Liver (tissue), 9 donors: ENCODE data around the gene TFDP1. TPM values are rescaled to one million over a fixed set of nuclear protein-coding genes. Genes with fewer than 3 reads are reported as not detected.
A peak's percentile ranks its signal among the peaks of the same experiment; 100 is the strongest.

Source experiments
- DNase-seq: peaks from one replicate; pipeline ENCODE4 v3.0.0-alpha.2; 2017; ENCODE audit warnings: low spot score
- H3K27ac ChIP-seq, 2 donors: one replicate each; pipeline ENCODE4 v1.7.0; 2013; ENCODE audit warnings: inconsistent platforms in 2 of 2, low read length in 2 of 2, control low read depth in 1 of 2, low read depth in 1 of 2, mild to moderate bottlenecking in 1 of 2
- H3K27me3 ChIP-seq, 4 donors: one replicate each; pipeline versions ENCODE4 v1.6.1 to v1.7.0; 2013; ENCODE audit warnings: low read length in 3 of 4, inconsistent platforms in 1 of 4, mild to moderate bottlenecking in 1 of 4, moderate library complexity in 1 of 4; ENCODE audit not compliant: control insufficient read depth in 4 of 4, insufficient read depth in 4 of 4
- H3K36me3 ChIP-seq, 4 donors: one replicate each; pipeline versions ENCODE4 v1.6.1 to v1.7.0; 2013; ENCODE audit warnings: low read length in 3 of 4, mild to moderate bottlenecking in 3 of 4, low read depth in 1 of 4, moderate library complexity in 1 of 4; ENCODE audit not compliant: control insufficient read depth in 4 of 4, insufficient read depth in 3 of 4
- H3K4me1 ChIP-seq, 4 donors: one replicate each; pipeline versions ENCODE4 v1.6.1 to v1.7.0; 2013; ENCODE audit warnings: low read length in 3 of 4, mild to moderate bottlenecking in 3 of 4, moderate library complexity in 1 of 4; ENCODE audit not compliant: control insufficient read depth in 4 of 4, insufficient read depth in 4 of 4
- H3K4me3 ChIP-seq, 3 donors: one replicate each; pipeline versions ENCODE4 v1.6.1 to v1.7.0; 2013; ENCODE audit warnings: low read length in 3 of 3, control low read depth in 1 of 3, low read depth in 1 of 3, mild to moderate bottlenecking in 1 of 3
- H3K9ac ChIP-seq, 2 donors: one replicate each; pipeline ENCODE4 v1.7.0; 2013; ENCODE audit warnings: low read length in 2 of 2, mild to moderate bottlenecking in 2 of 2, moderate library complexity in 2 of 2, control low read depth in 1 of 2, low read depth in 1 of 2
- H3K9me3 ChIP-seq, 4 donors: one replicate each; pipeline versions ENCODE4 v1.6.1 to v1.7.0; 2013; ENCODE audit warnings: low read length in 3 of 4; ENCODE audit not compliant: control insufficient read depth in 4 of 4
- EGR1 ChIP-seq, 2 donors: IDR thresholded peaks; 2 replicates each; pipeline ENCODE4 v1.6.1; 2016 to 2018; ENCODE audit warnings: antibody characterized with exemption in 2 of 2, low read depth in 2 of 2
- FOXA1 ChIP-seq: IDR thresholded peaks from 2 replicates; pipeline ENCODE4 v1.6.1; 2016; ENCODE audit warnings: antibody characterized with exemption
- FOXA2 ChIP-seq: IDR thresholded peaks from 2 replicates; pipeline ENCODE4 v1.6.1; 2016; ENCODE audit warnings: antibody characterized with exemption
- GABPA ChIP-seq, 2 donors: IDR thresholded peaks in 1 of 2; conservative IDR thresholded peaks in 1 of 2; 2 replicates each; pipeline ENCODE4 v1.6.1; 2016; ENCODE audit warnings: antibody characterized with exemption in 2 of 2, mild to moderate bottlenecking in 1 of 2, moderate library complexity in 1 of 2
- HNF4A ChIP-seq, 2 donors: conservative IDR thresholded peaks; 2 replicates each; pipeline ENCODE4 v1.6.1; 2016; ENCODE audit warnings: antibody characterized with exemption in 2 of 2, mild to moderate bottlenecking in 2 of 2
- HNF4G ChIP-seq: IDR thresholded peaks from 2 replicates; pipeline ENCODE4 v1.6.1; 2016; ENCODE audit warnings: antibody characterized with exemption
- JUND ChIP-seq, 2 donors: IDR thresholded peaks; 2 replicates each; pipeline ENCODE4 v1.6.1; 2016; ENCODE audit warnings: antibody characterized with exemption in 2 of 2
- NR2F2 ChIP-seq: IDR thresholded peaks from 2 replicates; pipeline ENCODE4 v1.6.1; 2016; ENCODE audit warnings: antibody characterized with exemption
- RXRA ChIP-seq, 2 donors: IDR thresholded peaks; 2 replicates each; pipeline ENCODE4 v1.6.1; 2017 to 2018; ENCODE audit warnings: antibody characterized with exemption in 2 of 2, mild to moderate bottlenecking in 1 of 2
- SP1 ChIP-seq: IDR thresholded peaks from 2 replicates; pipeline ENCODE4 v1.6.1; 2018; ENCODE audit warnings: antibody characterized with exemption, mild to moderate bottlenecking
- TAF1 ChIP-seq: conservative IDR thresholded peaks from 2 replicates; pipeline ENCODE4 v1.6.1; 2016; ENCODE audit warnings: antibody characterized with exemption, mild to moderate bottlenecking
- WGBS: extraction: QIAGEN DNeasy Blood & Tissue Kit; methylation state at CpG from one replicate; pipeline ENCODE4 v1.1.7; 2013; 5-methylcytosine and 5-hydroxymethylcytosine counted together
- polyA plus RNA-seq, 2 donors: library from polyadenylated mRNA; stranded (reverse) in 1 of 2; unstranded in 1 of 2; fragments of 200-250 nt in 1 of 2; fragments of >200 nt in 1 of 2; fragmentation: Nextera tagmentation in 1 of 2; extraction: Ambion mirVana in 1 of 2; gene quantifications; one replicate each; pipeline versions ENCODE4 v1.2.1 to v1.2.3, GENCODE V29; 2013 to 2015
- total RNA-seq, 2 donors: library from RNA; depleted of rRNA; stranded (reverse); fragments of >200 nt; gene quantifications; one replicate each; pipeline ENCODE4 v1.2.3, GENCODE V29; 2014
- TF ChIP-seq, protein P1 (sequence below): IDR thresholded peaks from 2 replicates; pipeline ENCODE4 v1.6.1; 2016; ENCODE audit warnings: antibody characterized with exemption
- TF ChIP-seq, protein P2 (sequence below): IDR thresholded peaks from 2 replicates; pipeline ENCODE4 v1.6.1; 2016; ENCODE audit warnings: antibody characterized with exemption
- TF ChIP-seq, protein P3 (sequence below): IDR thresholded peaks from 2 replicates; pipeline ENCODE4 v1.6.1; 2016; ENCODE audit warnings: antibody characterized with exemption
- TF ChIP-seq, protein P4 (sequence below): fragments of 150-350 bp; IDR thresholded peaks from 2 replicates; pipeline ENCODE4 v1.5.1; 2017; ENCODE audit warnings: improper control_type of control experiment, low read depth, low read length; ENCODE audit not compliant: missing input control
- donor health status: healthy.
- donor health status: healthy.
- donor health status: healthy.
- donor health status: healthy.
- donor health status: healthy.

Gene TFDP1
- total and polyA plus RNA-seq, 4 donors = 9.9 to 140 (median 17.8) TPM

DNA sequence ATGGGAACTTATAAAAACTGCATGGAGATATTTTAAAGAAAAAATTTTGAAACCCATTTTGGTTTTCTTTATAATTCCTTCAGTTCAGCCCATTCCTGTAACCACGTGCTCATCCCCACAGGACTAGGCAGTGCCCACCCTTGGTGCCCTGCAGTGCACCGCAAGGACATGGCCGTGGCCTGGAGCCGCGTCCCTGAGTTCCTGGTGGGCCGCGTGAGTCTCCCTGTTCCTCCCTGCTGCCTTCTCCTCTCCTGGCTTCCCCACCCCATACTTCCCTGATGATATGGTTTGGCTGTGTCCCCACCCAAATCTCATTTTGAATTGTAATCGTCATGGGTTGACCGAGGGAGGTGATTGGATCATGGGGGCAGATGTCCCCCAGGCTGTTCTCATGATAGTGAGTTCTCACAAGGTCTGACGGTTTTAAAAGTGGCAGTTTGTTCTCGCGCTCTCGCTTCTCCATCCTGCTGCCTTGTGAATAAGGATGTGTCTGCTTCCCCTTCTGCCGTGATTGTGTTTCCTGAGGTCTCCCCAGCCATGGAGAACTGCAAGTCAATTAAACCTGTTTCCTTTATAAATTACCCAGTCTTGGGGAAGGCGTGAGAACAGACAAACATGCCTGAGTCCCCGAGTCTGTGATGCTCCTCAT, 31.6 kb upstream of the TFDP1 start:
- Histone ChIP-seq H3K36me3 (peaks cover 0 to 8% (median 3%) of the 10 kb centered on the region in 4 donors), H3K27ac (no peak overlapping the region), H3K4me3 (no peak overlapping the region), H3K9me3 (no peaks in the 10 kb centered on the region), H3K9ac (no peak overlapping the region), H3K4me1 (no peaks in the 10 kb centered on the region), H3K27me3 (no peaks in the 10 kb centered on the region)
- 78% methylated on average over 16 of the region's 16 CpGs for WGBS
- peak; percentile 32 for DNase-seq
- TF ChIP-seq, protein P1, sequence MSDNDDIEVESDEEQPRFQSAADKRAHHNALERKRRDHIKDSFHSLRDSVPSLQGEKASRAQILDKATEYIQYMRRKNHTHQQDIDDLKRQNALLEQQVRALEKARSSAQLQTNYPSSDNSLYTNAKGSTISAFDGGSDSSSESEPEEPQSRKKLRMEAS = no peak
- TF ChIP-seq TAF1 = no peak
- TF ChIP-seq SP1 = peak; percentile 20
- no peak for TF ChIP-seq GABPA (IDR thresholded peaks at IDR 0.05 in 1 of 2, conservative IDR thresholded peaks at IDR 0.05 in 1 of 2)
- TF ChIP-seq FOXA2 = no peak
- TF ChIP-seq FOXA1 = no peak
- no peak for TF ChIP-seq RXRA (IDR thresholded peaks at IDR 0.05)
- peak; percentile 75 for TF ChIP-seq NR2F2

DNA sequence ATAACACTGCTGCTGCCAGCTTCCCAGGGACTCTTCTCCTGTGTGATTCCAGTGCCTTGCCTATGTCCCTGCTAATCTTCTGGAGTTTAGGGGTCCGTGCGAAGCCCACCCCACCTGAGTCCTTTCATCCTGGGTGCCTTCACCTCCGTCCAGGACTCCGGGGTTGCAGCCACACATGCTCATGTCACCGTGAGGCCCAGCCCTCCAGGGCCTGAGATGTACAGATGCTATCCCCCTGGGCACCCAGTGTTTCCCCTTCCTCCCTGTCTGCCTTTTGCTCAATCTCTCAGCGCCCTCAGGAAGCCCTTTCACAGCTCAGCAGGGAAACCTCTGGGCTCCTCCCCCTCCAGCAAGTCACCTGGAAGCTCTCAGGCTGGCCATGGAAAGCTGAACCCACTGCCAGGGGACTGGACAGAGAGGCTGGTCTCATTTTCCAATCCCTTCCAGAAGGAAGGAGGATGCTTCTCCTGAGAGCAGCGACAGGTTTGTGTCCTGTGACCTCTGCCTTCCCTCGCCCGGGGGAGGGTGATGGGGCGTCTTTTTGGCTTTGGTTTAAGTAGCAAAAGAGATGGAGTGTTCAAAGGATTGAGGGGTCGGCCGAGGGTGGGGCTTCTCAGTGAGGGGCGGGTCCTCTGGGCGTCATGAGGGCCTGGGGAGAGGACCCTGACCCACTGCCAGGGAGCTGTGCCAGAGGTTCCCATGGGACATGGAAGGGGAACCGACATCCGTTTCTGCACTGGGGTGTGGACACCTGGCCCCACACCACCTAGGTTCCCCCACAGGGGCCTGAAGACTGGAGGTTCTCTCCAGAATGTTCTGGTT, 30.8 kb upstream of the TFDP1 start:
- H3K4me3 ChIP-seq = no peak overlapping the region
- no peaks in the 10 kb centered on the region for H3K9me3 ChIP-seq
- TF ChIP-seq, protein P1 = no peak
- TF ChIP-seq, protein P2, sequence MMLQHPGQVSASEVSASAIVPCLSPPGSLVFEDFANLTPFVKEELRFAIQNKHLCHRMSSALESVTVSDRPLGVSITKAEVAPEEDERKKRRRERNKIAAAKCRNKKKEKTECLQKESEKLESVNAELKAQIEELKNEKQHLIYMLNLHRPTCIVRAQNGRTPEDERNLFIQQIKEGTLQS = no peak
- TF ChIP-seq FOXA1 = no peak
- no peak for TF ChIP-seq EGR1 (IDR thresholded peaks at IDR 0.05; ENCODE audit: low read depth in 2 of 2)
- no peak for TF ChIP-seq HNF4A (conservative IDR thresholded peaks at IDR 0.05)
- no peak for TF ChIP-seq JUND (IDR thresholded peaks at IDR 0.05)
- no peak for TF ChIP-seq SP1
- TF ChIP-seq NR2F2 = no peak
- no peak for TF ChIP-seq RXRA (IDR thresholded peaks at IDR 0.05)
- TF ChIP-seq FOXA2 = no peak
- no peak for TF ChIP-seq HNF4G
- TF ChIP-seq, protein P3, sequence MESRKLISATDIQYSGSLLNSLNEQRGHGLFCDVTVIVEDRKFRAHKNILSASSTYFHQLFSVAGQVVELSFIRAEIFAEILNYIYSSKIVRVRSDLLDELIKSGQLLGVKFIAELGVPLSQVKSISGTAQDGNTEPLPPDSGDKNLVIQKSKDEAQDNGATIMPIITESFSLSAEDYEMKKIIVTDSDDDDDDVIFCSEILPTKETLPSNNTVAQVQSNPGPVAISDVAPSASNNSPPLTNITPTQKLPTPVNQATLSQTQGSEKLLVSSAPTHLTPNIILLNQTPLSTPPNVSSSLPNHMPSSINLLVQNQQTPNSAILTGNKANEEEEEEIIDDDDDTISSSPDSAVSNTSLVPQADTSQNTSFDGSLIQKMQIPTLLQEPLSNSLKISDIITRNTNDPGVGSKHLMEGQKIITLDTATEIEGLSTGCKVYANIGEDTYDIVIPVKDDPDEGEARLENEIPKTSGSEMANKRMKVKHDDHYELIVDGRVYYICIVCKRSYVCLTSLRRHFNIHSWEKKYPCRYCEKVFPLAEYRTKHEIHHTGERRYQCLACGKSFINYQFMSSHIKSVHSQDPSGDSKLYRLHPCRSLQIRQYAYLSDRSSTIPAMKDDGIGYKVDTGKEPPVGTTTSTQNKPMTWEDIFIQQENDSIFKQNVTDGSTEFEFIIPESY = no peak
- TF ChIP-seq, protein P4, sequence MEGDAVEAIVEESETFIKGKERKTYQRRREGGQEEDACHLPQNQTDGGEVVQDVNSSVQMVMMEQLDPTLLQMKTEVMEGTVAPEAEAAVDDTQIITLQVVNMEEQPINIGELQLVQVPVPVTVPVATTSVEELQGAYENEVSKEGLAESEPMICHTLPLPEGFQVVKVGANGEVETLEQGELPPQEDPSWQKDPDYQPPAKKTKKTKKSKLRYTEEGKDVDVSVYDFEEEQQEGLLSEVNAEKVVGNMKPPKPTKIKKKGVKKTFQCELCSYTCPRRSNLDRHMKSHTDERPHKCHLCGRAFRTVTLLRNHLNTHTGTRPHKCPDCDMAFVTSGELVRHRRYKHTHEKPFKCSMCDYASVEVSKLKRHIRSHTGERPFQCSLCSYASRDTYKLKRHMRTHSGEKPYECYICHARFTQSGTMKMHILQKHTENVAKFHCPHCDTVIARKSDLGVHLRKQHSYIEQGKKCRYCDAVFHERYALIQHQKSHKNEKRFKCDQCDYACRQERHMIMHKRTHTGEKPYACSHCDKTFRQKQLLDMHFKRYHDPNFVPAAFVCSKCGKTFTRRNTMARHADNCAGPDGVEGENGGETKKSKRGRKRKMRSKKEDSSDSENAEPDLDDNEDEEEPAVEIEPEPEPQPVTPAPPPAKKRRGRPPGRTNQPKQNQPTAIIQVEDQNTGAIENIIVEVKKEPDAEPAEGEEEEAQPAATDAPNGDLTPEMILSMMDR = no peak
- no peak for TF ChIP-seq GABPA (IDR thresholded peaks at IDR 0.05 in 1 of 2, conservative IDR thresholded peaks at IDR 0.05 in 1 of 2)
- TF ChIP-seq TAF1 = no peak
- no peak overlapping the region for H3K27ac ChIP-seq
- no peaks in the 10 kb centered on the region for H3K27me3 ChIP-seq
- H3K4me1 ChIP-seq = no peaks in the 10 kb centered on the region
- no peak for DNase-seq
- no peak overlapping the region for H3K9ac ChIP-seq
- H3K36me3 ChIP-seq = peaks cover 0 to 8% (median 3%) of the 10 kb centered on the region in 4 donors
- 92% methylated on average over 16 of the region's 16 CpGs for WGBS
